Posterior vena cava (tissue), 2 donors: ENCODE results near the gene CORO2B. TPM values are rescaled to one million over a fixed set of nuclear protein-coding genes. Genes with fewer than 3 reads are reported as not detected.

Source experiments
- DNase-seq: peaks from one replicate; pipeline ENCODE4 v3.0.0-alpha.2; 2020; ENCODE audit warnings: low spot score
- intact Hi-C, 2 donors: fragments of 100-400 bp; cut with DNase I; formaldehyde crosslinking; loops; one replicate each; pipeline versions ENCODE4 v1.14.1 to v1.14.2; 2022 to 2023
- total RNA-seq, 2 donors: library from RNA; stranded (reverse); fragmentation: NEBNext Ultra II Directional; extraction: Animal tissue kit (Norgen Biotek cat#: 25700); gene quantifications; one replicate each; pipeline ENCODE4 v1.2.1, GENCODE V29; 2021
- donor health status: DM: yes; HTN: yes; CAD: no.
- donor health status: DM: yes; HTN: yes; CAD: no.

The CORO2B gene
- total RNA-seq, 2 donors from 2014 or later, result 7.2 to 11.7 TPM

DNA sequence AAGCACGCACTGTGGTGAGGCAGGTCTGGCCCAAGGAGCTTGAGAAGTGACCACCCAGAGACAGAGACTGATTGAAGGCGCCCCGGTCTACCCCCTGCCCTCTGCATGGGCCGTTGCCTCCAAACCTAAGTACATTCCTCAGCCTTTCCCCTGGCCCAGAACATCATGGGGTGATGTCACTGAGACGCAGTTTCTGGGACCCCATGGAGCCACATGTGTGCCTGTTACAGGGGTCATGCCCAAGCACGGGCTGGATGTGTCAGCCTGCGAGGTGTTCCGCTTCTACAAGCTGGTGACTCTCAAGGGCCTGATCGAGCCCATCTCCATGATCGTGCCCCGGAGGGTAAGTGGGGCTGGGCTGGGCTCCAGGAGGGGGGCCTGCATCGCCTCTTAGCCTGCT, 139.7 kb downstream of the CORO2B start:
- intact Hi-C loops, result no loop called here
- no peak for DNase-seq

DNA sequence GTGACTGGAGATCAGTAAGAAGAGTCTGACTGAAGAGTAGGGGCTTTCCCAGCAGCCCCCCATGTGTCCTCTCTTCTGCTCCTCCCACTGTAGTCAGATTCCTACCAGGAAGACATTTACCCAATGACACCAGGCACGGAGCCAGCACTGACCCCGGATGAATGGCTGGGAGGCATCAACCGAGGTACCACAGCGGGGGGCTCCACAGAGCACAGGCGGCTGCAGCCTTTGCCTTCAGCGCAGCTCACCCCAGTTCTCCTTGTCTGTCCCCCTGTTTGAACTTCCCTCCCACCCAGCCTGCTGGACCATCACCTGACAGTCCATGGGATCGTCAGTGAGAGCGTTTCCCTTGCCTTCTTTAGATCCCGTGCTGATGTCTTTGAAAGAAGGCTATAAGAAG, 140.3 kb downstream of the CORO2B start:
- intact Hi-C loops, result no loop called here
- no peak for DNase-seq

DNA sequence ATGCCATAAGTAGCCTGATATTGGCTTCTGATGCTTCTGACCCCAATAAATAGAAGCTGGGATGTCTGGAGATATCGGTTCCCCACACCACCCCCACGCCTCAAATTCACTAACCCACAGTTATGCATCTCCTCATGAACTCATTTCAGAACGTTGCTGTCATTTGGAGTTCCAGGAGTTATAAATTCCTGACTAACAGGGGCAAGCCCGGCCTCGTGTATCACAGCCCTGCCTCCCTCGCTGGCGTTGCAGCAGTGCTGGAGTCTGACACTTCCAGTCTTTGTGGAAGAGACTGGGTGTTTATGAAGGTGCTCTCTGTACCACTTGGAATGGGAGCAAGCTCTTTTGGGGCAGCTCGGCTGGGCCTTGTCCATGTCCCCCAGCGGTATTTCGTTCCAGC, 140.9 kb downstream of the CORO2B start:
- no peak for DNase-seq
- intact Hi-C loops, result no loop called here

DNA sequence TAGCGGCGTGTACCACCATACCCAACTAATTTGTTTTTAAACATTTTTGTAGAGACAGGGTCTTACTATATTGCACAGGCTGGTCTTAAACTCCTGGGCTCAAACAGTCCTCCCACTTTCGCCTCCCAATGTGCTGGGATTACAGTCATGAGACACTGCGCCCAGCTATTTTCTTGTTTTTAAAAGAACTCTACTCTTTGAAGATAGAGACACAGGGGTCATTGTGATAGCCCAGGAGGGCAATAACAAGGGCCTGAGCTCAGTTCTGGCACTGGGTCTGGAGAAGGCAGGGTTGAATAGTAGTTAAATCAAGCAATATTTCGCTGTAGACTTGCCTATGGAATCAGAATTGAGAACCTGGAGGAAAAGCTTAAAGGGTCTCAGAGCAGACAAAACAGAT, 143.1 kb downstream of the CORO2B start:
- DNase-seq, result no peak
- intact Hi-C loops, result no loop called here

DNA sequence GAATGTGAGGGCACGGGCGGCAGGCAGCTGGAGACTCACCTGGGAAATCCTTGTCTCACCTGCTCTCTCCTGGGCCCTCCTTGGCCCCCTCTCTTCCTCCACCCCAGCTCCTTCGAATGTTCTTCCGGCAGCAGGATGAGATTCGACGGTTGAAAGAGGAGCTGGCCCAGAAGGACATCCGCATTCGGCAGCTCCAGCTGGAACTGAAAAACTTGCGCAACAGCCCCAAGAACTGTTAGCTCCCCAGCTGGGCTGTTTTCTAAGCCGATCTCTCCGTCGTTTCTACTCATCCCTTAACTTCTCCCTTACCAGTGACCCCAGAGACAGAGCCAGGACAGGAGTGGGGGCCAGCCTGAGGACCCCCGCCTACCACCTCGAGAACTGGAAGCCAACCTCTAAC, 146.9 kb downstream of the CORO2B start:
- DNase-seq, result no peak
- intact Hi-C loops, result no loop called here

DNA sequence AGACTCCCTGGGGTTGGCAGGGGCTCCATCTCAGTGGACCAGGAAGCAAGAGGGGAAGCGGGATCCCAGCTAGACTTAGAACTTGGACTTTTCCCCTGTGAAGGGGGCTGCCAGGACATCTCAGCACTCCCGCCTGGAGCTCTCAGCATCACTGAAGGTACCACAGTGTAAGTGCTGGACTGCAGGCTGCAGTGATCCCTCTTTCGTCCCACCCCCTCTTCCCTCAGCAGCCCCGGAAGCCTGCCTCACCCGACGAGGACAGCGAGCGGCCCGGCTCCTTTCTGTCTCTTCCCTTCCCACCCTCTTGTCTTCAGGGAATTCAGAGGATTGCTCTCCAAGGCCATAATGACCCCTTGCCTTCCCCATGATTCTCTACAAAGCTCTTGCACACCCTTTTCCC, 147.5 kb downstream of the CORO2B start:
- DNase-seq, result no peak
- intact Hi-C loops, result no loop called here

DNA sequence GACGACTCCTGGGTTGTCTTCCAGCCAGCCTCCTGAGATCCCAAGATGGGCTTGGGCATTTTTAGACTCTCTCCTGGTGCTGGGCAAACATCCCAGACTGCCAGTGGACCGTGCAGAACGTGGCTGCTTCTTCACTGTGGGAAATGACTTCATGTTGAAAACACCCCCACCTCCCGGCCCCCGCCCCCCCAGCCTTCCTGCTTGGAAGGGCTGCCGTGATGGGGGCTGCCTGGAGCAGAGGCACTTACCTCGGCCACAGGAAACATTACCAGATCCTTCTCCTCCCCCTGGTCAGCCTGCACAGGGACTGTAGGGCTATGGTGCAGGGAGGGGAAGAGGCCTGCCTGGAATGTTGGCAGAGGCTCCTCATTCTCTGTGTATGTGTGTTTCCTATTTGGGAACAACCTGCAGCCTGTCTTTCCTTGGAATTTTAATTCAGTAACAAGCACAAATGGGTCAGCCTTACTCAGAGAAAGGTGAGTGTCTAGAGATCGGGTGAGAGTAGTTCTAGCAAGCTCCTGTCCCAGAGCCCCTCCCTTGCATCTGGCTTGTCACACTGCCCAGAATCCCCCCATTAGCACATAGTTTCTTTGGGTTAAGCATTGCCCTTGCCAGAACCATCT, 151.1 kb downstream of the CORO2B start:
- intact Hi-C loops, result loop anchor here in 1 of 2 donors (5.0 kb wide), 1 partner anchor 147 kb away; no protein-coding TSS in a partner anchor
- no peak for DNase-seq

DNA sequence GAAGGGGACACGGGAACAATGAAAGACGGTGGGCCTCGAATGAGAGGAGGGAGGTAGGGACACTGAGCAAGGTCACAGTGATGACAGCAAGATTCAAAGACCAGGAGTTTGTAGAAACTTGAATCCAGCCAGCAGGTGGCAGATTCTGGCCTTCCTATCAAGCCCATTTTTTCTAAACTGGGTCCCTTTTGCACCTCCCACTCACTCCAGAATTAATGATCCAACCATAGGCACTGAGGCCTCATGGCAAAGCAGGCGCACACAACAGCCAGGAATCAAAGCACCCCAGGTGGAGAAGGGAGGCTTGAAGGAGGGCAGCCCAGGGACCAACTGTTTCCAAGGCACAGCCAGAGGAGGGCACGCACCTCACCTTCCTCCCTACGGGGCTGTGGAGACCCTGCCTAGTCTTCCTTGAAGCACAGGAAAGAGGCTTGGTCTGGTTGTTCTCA, 151.7 kb downstream of the CORO2B start:
- no peak for DNase-seq
- intact Hi-C loops, result loop anchor here in 1 of 2 donors (5.0 kb wide), 1 partner anchor 147 kb away; no protein-coding TSS in a partner anchor

DNA sequence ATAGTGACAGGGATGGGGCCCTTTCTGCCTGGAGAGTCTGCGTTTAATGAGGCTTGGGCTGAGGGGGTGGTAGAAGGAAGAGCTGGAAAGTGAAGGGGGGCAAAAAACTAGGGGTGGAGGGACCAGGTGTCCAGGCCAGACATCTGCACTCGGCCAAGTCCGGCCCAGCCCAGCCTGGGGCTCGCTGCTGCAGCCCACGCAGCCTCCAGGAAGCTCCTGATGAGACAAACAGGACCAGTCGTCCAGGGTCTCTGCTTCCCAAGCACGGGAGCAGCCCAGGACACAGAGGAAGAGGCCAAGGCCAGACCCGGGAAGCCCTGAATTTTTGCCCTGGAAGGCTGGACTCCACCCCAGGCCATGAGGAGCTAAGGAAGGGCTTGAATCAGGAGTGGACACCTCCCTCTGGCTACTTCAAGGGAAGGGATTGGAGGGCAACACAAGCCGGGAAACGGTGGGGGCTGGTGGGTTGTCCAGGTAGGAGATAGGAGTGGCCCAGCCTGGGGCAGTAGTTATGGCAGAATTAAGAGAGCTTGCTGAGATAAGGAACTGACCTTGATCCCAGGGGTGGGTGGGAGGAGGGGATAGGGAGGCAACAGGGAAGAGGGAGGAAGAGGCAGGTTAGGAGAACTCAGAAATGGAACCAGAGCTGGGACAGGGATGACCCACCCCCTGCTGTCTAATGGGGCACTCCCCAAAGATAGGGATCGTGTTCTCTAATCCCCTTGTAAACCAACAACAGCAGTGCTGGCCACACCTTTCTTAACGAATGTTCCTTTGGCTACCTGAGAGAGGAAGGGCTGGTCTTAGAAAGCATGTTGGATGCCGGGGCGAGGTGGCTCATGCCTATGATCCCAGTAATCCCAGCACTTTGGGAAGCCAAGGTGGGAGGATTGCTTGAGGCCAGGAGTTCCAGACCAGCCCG, 152.4 kb downstream of the CORO2B start:
- intact Hi-C loops, result loop anchor here in 1 of 2 donors (5.0 kb wide), 1 partner anchor 146 kb away; no protein-coding TSS in a partner anchor
- no peak for DNase-seq

DNA sequence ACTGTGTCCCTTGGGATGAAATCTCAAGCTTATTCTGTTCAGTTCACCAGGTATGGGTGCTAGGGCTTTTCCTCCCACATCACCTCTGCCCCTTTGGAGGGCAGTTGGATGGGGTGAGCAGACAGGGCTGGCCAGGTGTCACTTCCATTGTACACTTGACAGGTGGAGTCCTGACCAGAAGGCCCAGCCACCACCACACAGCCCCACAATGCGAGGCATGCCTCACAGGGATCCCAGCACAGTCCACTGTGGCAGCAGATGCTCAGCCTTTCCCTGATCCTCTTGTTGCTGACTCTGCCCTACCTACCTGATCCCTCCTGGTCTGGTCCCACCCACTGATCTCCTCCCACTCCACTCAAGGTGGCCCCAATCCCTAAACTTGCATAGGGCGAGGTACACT, 153.7 kb downstream of the CORO2B start:
- intact Hi-C loops, result loop anchor here in 1 of 2 donors (5.0 kb wide), 1 partner anchor 145 kb away; no protein-coding TSS in a partner anchor

DNA sequence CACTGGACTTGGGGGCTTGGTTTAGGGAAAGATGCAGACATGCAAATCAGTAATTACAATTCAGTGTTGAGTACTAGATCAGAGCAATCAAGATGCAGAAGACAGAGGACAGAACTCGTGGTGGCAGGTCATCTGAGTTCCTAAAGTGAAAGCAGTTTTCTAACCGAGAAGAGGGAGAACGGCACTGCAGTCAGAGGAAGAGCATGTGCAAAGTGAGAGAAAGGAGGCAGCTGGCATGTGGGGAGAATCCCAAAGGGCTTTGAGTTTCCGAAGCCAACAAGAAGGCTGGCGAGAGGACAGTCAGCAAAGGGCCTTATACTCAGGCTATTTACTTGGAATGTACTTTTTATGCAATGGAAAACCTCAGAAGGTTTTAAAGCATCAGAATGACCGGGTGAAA, 154.9 kb downstream of the CORO2B start:
- intact Hi-C loops, result loop anchor here in 1 of 2 donors (5.0 kb wide), 1 partner anchor 144 kb away; no protein-coding TSS in a partner anchor
- no peak for DNase-seq

More for the DNA sequence above, 153.7 kb downstream of the CORO2B start:
- DNase-seq, result no peak

DNA sequence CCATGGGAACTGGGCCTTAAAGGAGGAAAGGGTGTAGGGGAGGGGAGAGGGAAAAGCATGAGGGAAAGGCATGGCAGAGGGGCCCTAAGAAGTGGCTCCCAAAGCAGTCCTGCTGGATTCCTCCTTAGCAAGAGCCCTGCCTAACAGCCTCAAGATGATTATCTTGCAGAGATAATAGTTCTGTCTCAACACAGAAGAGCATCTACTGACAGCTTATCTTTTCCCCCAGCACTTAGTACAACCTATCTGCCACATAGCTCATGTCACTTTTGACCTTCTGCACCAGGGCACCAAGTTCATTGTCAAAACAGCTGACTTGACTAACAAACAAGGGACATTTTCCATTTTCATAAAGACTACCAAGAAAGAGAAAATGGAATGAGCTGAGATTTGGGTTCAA, 155.6 kb downstream of the CORO2B start:
- no peak for DNase-seq
- intact Hi-C loops, result loop anchor here in 1 of 2 donors (5.0 kb wide), 1 partner anchor 143 kb away; no protein-coding TSS in a partner anchor

DNA sequence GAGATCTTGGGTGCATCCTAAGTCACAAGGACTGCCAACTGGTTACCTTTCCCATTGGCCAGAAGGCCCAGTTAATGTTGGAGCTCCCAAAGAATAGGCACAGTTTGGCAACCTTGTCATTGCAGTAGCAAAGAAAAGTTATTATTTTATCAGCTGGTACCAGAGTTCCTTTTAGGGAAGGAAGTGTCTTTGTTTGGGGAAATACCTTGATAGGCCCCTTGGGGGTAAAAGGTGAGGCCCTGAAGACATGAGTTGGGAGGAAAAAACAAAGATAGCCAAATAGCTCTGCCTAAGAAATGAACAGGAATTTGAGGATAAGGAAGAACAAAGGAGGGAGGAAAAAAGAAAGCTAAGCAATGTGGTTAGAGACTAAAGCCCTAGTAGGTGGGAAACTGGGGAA, 156.1 kb downstream of the CORO2B start:
- intact Hi-C loops, result loop anchor here in 1 of 2 donors (5.0 kb wide), 1 partner anchor 142 kb away; no protein-coding TSS in a partner anchor
- no peak for DNase-seq

DNA sequence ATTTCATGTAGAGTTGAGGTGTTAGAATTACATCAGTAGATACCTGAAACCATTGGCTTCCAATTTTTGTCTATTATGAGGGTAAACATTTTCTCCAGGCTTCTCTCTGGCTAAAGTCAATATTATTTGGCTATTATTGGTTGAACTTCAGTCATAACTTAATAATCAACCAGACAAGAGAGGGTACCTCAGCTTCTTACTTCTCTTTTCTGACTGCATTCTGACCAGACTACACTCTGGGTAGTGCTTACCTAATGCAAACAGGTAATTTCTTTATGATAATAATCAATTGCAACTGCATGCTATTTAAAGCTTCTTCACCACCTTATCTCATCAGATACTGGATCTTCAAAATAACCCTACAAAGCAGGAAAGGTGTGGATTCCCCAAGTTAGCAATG, 156.8 kb downstream of the CORO2B start:
- no peak for DNase-seq
- intact Hi-C loops, result no loop called here

DNA sequence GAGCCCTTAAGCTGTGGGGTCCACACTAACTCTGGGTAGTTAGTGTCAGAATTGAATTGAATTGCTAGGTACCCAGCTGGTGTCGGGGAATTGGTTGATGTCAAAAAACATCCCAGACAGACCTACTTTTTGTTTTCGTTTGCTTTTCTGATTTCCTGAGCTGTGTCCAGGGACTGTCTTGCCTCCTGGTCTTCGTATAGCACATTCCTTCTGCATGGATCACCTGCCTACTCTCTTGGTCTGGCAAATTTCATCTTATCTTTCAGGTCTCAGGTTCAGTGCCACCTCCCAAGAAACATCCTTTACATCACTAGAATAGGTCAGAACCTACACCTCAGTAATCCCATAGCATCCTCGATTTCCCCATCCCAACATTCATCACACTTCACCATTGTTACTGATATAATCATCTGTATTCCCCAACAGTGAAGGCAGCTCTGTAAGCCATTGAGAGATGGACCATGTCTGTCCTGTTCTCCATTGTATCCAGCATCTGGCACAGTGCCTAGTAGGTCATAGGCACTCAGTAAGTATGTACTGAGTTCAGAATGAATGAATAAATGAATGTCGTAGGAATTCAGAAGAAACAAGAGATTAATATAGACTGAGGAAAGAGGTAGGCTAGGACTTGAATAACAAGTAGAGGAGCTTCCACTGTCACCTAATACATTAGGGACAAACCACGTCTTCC, 160.7 kb downstream of the CORO2B start:
- intact Hi-C loops, result loop anchor here in 1 of 2 donors (10.0 kb wide), 1 partner anchor 275 kb away; the partner anchor contains the start of gene NOX5
- no peak for DNase-seq

DNA sequence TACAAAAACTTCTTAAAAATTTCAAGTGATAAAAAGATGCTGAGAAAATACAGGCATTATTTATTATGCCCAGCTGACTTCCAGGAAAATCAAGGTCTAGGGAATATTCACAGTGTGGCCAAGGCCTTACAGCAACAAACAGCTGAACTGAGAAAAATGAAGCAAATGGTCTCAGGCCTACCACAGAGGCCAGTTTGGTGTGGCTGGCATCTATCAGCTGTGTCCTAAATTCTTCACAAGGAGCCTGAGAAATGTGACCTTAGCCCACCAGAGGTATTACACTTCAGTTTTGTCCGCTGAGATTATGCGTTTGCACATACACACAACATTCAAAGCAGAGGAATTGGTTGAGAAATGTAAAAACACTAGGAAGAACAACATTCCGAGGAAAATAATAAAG, 164.5 kb downstream of the CORO2B start:
- intact Hi-C loops, result loop anchor here in 1 of 2 donors (10.0 kb wide), 1 partner anchor 272 kb away; the partner anchor contains the start of gene NOX5

DNA sequence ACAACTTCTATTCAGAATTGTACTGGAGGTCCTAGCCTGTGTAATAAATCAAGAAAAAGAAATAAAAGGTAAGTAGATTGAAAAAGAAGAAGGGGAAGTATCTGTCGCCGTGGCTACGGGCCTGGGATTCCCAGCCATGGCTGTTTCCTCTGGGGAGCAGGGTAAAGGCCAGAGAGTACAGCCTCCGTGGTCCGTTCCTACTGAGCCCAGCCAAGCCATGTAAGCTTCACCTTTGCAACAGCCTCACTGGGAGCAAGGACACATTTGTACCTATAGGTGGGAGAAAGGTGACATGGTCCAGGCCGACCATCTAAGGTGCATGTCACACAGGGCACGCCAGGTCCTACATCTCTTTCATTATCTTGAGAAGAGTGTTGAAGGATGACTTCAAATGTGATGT, 170.6 kb downstream of the CORO2B start:
- intact Hi-C loops, result loop anchor here in 1 of 2 donors (10.0 kb wide), 1 partner anchor 265 kb away; the partner anchor contains the start of gene NOX5
- DNase-seq, result no peak

More for the DNA sequence above, 164.5 kb downstream of the CORO2B start:
- DNase-seq, result no peak

DNA sequence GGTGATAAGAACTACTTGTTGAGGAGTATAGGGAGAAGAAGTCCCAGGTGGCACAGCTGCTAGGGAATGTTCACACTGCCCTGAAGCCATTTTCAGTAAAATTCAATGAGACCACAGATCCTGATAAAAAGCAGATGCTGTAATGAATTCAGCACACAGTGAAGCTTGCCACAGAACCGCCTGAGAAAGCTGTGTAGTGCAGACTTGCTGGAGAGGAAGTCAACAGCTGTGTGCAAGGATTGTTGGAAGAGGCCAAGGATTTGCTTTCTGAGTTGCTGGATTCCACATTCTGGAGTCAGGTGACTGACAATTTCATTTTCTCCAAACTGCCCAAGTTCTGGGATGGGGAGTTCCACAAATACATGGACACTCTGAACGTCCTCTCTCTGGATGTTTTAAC, 171.0 kb downstream of the CORO2B start:
- intact Hi-C loops, result loop anchor here in 1 of 2 donors (10.0 kb wide), 1 partner anchor 265 kb away; the partner anchor contains the start of gene NOX5

DNA sequence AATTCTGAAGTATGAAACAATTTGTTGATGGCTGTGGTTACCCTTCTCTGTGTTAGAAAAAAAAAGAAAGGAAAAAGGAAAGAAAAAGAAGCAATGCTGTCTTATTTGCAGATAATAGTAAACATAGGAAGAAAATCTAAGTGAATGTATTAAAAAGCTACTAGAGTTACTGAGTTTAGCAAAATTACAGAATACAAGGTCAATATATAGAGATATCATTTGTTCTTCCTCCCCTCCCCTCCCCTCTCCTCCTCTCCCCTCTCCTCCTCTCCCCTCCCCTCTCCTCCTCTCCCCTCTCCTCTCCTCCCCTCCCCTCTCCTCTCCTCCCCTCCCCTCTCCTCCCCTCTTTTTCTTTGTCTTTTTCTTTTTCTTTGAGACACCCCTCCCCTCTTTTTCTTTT, 172.8 kb downstream of the CORO2B start:
- intact Hi-C loops, result no loop called here
- DNase-seq, result no peak

More for the DNA sequence above, 171.0 kb downstream of the CORO2B start:
- DNase-seq, result no peak
